Stimulated activated CD4-positive, alpha-beta T cell treated with anti-CD3 and anti-CD28 coated beads, TNF-alpha, amount 100 ng/mL, for 4 hours (primary cell): ENCODE results near the gene SLF1.

ENCODE experiments used
- DNase-seq, 3 experiments: peaks; one replicate each; pipeline ENCODE4 v3.0.0-alpha.2; 2020; ENCODE audit warnings: low read depth in 3 of 3

Gene SLF1

GRCh38 chr5:94711785-94712184, 93.3 kb downstream of the SLF1 start:
- no peak for DNase-seq

GRCh38 chr5:94715768-94716167, 97.3 kb downstream of the SLF1 start:
- DNase-seq: no peak

- no peak for DNase-seq
Measured at GRCh38 chr5:94725142-94725541, 106.7 kb downstream of the SLF1 start.

- no peak for DNase-seq
Measured at GRCh38 chr5:94731471-94731870, 113.0 kb downstream of the SLF1 start.

GRCh38 chr5:94736498-94736897, 118.0 kb downstream of the SLF1 start:
- DNase-seq: no peak

GRCh38 chr5:94740286-94740685, 121.8 kb downstream of the SLF1 start:
- DNase-seq: no peak

GRCh38 chr5:94742852-94743251, 124.4 kb downstream of the SLF1 start:
- DNase-seq: no peak

- no peak for DNase-seq
Measured at GRCh38 chr5:94744906-94745305, 126.4 kb downstream of the SLF1 start.

- no peak for DNase-seq
Measured at GRCh38 chr5:94745786-94746730, 127.6 kb downstream of the SLF1 start.

- DNase-seq: no peak
Measured at GRCh38 chr5:94746731-94747124, 128.3 kb downstream of the SLF1 start.
